Thyroid gland (tissue), 4 donors: ENCODE data around the gene MTMR12. TPM values are rescaled to one million over a fixed set of nuclear protein-coding genes. Genes with fewer than 3 reads are reported as not detected.
A peak's percentile ranks its signal among the peaks of the same experiment; 100 is the strongest.
"Not testable (repeated sequence)": the region's sequence is repeated elsewhere in the genome, so short reads cannot be mapped to it uniquely, and the experiment has no call there.

Experiments used
- DNase-seq, 2 donors: peaks; one replicate each; pipeline ENCODE4 v3.0.0-alpha.2; 2019
- H3K27ac ChIP-seq, 3 donors: fragments of 200-600 bp; sonication (generic); 1 replicate in 2 of 3; 2 replicates in 1 of 3; pipeline ENCODE4 v1.5.1; 2016 to 2019; ENCODE audit warnings: mild to moderate bottlenecking in 1 of 3, moderate library complexity in 1 of 3
- H3K27me3 ChIP-seq: fragments of 200-600 bp; sonication (generic); one replicate; pipeline ENCODE4 v1.5.1; 2019
- H3K36me3 ChIP-seq, 2 donors: fragments of 200-600 bp; sonication (generic); one replicate each; pipeline ENCODE4 v1.5.1; 2016 to 2019
- H3K4me1 ChIP-seq, 2 donors: fragments of 200-600 bp; sonication (generic); one replicate each; pipeline ENCODE4 v1.5.1; 2017 to 2019
- H3K4me3 ChIP-seq, 3 donors: fragments of 200-600 bp; sonication (generic); replicated peaks in 1 of 3; 1 replicate in 2 of 3; 2 replicates in 1 of 3; pipeline ENCODE4 v1.5.1; 2016; ENCODE audit warnings: mild to moderate bottlenecking in 1 of 3
- H3K9me3 ChIP-seq: fragments of 200-600 bp; sonication (generic); one replicate; pipeline ENCODE4 v1.5.1; 2017
- POLR2A ChIP-seq, 2 donors: fragments of 450-650 bp; IDR thresholded peaks; one replicate each; pipeline ENCODE4 v1.6.1; 2017; ENCODE audit warnings: antibody characterized with exemption in 2 of 2, mild to moderate bottlenecking in 2 of 2, moderate library complexity in 1 of 2
- WGBS, 2 donors: methylation state at CpG; one replicate each; pipeline ENCODE4 v1.1.5; 2017; 5-methylcytosine and 5-hydroxymethylcytosine counted together
- intact Hi-C: fragments of 100-400 bp; cut with DNase I; formaldehyde crosslinking; loops from one replicate; pipeline ENCODE4 v1.15.1; 2023
- total RNA-seq, 4 donors: library from RNA; depleted of rRNA; stranded (reverse); fragments of >200 nt; gene quantifications; one replicate each; pipeline ENCODE4 v1.2.3, GENCODE V29; 2016
- TF ChIP-seq, protein P1 (sequence below), 6 experiments: fragments of 200-600 bp in 3 of 6; fragments of 450-650 bp in 3 of 6; sonication (generic) in 3 of 6; IDR thresholded peaks; one replicate each; pipeline ENCODE4 v1.5.1; 2016 to 2019; ENCODE audit warnings: antibody characterized with exemption in 6 of 6, mild to moderate bottlenecking in 2 of 6, inconsistent platforms in 1 of 6, moderate library complexity in 1 of 6

Gene MTMR12
- total RNA-seq, 4 donors from 2014 or later = 28.9 to 45.3 (median 37.3) TPM

DNA sequence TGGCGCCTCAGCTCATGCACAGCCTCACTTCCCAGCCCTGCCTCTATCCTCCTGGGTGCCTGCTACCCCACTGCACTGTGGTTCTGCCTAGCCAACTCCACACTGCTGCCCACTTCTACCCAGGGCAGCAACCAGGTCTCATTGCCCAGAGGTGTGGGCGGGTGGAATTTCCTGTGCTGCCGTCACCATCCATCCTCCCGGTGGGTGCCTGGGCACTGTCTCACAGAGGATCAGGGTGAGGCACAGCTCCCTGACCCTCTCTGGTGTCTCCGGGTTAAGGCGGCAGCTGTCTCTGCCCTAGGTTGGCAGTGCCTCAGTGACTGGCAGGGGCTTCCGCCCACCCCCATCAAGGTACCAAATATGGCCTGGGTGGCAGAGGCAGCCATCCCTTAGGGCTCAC lies 4.3 kb upstream of the MTMR12 start:
- TF ChIP-seq POLR2A (IDR thresholded peaks at IDR 0.05) = no peak
- TF ChIP-seq, protein P1, sequence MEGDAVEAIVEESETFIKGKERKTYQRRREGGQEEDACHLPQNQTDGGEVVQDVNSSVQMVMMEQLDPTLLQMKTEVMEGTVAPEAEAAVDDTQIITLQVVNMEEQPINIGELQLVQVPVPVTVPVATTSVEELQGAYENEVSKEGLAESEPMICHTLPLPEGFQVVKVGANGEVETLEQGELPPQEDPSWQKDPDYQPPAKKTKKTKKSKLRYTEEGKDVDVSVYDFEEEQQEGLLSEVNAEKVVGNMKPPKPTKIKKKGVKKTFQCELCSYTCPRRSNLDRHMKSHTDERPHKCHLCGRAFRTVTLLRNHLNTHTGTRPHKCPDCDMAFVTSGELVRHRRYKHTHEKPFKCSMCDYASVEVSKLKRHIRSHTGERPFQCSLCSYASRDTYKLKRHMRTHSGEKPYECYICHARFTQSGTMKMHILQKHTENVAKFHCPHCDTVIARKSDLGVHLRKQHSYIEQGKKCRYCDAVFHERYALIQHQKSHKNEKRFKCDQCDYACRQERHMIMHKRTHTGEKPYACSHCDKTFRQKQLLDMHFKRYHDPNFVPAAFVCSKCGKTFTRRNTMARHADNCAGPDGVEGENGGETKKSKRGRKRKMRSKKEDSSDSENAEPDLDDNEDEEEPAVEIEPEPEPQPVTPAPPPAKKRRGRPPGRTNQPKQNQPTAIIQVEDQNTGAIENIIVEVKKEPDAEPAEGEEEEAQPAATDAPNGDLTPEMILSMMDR (IDR thresholded peaks at IDR 0.05) = no peak
- WGBS, 2 donors = 88 to 92% methylated on average over 4 to 7 of the region's 7 CpGs
- Histone ChIP-seq H3K4me3 (no peak overlapping the region), H3K36me3 (no peaks in the 10 kb centered on the region), H3K4me1 (no peaks in the 10 kb centered on the region), H3K9me3 (no peaks in the 10 kb centered on the region), H3K27me3 (no peaks in the 10 kb centered on the region), H3K27ac (no peak overlapping the region)
- no peak for DNase-seq
- intact Hi-C loops = no loop called here

DNA sequence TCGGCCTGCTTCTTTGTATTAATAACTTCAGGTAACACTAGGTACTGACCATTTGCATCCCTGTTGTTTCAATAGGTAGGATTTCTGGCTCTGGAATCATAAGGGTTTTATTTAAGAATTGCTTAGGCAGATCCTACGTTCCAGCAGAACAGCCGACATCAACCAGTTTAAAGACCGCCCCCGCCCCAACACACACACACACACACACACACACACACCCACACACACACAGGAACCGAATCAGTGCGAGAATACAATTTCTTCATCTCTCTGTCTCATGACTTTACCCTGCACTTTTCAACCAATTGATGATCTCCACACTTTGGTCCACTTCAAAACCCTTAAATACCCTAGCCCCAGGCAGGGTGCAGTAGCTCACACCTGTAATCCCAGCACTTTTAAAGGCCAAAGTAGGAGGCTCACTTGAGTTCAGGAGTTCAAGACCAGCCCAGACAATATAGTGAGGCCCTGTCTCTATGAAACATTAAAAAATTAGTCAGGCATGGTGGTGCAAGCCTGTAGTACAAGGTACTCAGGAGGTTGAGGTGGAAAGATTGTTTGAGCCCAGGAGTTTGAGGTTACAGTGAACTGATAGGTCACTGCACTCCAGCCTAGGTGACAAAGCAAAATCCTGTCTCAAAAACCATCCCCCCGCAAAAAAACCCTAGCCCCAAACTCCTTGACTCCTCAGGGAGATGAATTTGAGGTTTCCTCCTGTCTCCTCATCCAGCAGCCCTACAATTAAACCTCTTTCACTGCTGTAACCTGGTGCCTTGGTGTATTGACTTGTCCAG lies 2.7 kb upstream of the MTMR12 start:
- H3K4me1 ChIP-seq = peaks cover 0 to 9% of the 10 kb centered on the region in 2 donors
- TF ChIP-seq, protein P1 (IDR thresholded peaks at IDR 0.05) = no peak
- no peak overlapping the region for H3K4me3 ChIP-seq
- intact Hi-C loops = no loop called here
- WGBS, 2 donors = 80 to 90% methylated on average over 8 of the region's 8 CpGs
- no peak overlapping the region for H3K27ac ChIP-seq
- H3K9me3 ChIP-seq = no peaks in the 10 kb centered on the region
- H3K36me3 ChIP-seq = no peaks in the 10 kb centered on the region
- no peaks in the 10 kb centered on the region for H3K27me3 ChIP-seq
- no peak for DNase-seq

DNA sequence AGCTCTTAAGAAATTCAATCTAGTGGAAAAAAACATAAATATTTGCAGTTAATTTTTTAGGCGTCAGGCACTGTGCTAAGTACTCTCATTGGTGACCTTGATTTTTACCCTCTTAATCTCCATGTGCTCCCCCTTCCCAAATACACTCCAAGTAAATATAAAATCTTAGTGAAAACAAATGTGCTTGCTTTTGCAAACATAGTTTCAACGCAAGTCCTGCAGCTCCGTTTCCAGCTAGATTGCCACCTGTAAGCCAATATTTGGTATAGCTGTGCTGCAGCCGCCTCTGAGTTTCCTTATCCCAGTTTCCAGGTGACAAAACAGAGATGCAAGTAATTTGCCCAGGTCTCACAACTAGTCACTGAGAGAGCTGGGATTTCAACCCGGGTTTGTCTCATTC lies 1.9 kb upstream of the MTMR12 start:
- no peaks in the 10 kb centered on the region for H3K27me3 ChIP-seq
- intact Hi-C loops = no loop called here
- H3K4me3 ChIP-seq = no peak overlapping the region
- no peak for DNase-seq
- H3K4me1 ChIP-seq = peaks cover 0 to 13% of the 10 kb centered on the region in 2 donors
- no peaks in the 10 kb centered on the region for H3K36me3 ChIP-seq
- 63 to 64% methylated on average over 5 of the region's 5 CpGs for WGBS, 2 donors
- peak overlapping the region in 1 of 3 donors; percentile 64 for H3K27ac ChIP-seq
- TF ChIP-seq, protein P1 (IDR thresholded peaks at IDR 0.05) = no peak
- TF ChIP-seq POLR2A (IDR thresholded peaks at IDR 0.05) = no peak
- no peaks in the 10 kb centered on the region for H3K9me3 ChIP-seq

DNA sequence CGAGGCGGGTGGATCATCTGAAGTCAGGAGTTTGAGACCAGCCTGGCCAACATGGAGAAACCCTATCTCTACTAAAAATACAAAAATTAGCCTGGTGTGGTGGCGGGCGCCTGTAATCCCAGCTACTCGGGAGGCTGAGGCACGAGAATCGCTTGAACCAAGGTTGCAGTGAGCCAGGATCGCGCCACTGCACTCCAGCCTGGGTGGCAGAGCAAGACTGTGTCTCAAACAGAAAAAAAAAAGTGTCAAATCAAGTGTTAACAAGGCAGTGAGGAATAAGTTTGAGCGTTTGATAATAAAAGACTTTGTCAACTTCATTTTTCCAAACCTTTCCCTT lies 1.4 kb upstream of the MTMR12 start:
- intact Hi-C loops, H3K36me3 ChIP-seq, H3K4me3 ChIP-seq, H3K27me3 ChIP-seq, H3K9me3 ChIP-seq: not testable (repeated sequence)
- DNase-seq = peak in 1 of 2 donors; percentile 21
- peaks cover 2 to 17% of the 10 kb centered on the region in 2 donors for H3K4me1 ChIP-seq
- H3K27ac ChIP-seq = peak overlapping the region in 1 of 3 donors; percentile 64
- 88 to 93% methylated on average over 10 of the region's 10 CpGs for WGBS, 2 donors

DNA sequence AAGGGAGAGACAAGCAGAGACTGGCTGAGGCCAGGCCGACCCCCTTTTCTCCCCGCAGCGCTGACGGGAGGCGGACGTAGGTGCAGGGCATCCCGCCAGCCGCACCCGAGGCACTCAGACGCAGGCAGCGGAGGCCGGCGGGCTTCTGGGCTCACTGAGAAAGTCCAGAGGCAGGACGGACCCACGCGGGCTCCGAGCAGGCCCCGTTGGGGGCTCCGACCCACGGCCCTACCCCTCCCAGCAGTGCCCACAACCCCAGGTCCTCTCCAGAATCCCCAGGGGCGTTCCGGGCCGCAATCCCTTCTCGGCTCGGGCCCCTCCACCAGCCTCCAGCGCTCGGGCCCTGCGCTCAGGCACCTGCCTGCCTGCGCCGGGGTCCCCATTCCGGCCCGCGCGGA lies 543 bp downstream of the MTMR12 start:
- TF ChIP-seq, protein P1 (IDR thresholded peaks at IDR 0.05) = no peak
- no peak for TF ChIP-seq POLR2A (IDR thresholded peaks at IDR 0.05)
- Histone ChIP-seq H3K27ac (peak overlapping the region; percentile 84 to 95 (median 85)), H3K9me3 (no peaks in the 10 kb centered on the region), H3K27me3 (no peaks in the 10 kb centered on the region), H3K4me1 (peaks cover 10 to 37% of the 10 kb centered on the region in 2 donors), H3K36me3 (no peaks in the 10 kb centered on the region), H3K4me3 (peak overlapping the region; percentile 66 to 98 (median 88))
- peak; percentile 78 to 79 for DNase-seq
- intact Hi-C loops = no loop called here
- 0 to 2% methylated on average over 6 to 15 of the region's 34 CpGs for WGBS, 2 donors
